GM19239 (cell line): Measurements from ENCODE around the gene OGDH.
"Not testable (repeated sequence)": the region's sequence is repeated elsewhere in the genome, so short reads cannot be mapped to it uniquely, and the experiment has no call there.

ENCODE experiments used
- DNase-seq: peaks from one replicate; pipeline ENCODE4 v3.0.0; 2011; ENCODE audit warnings: low spot score; ENCODE audit not compliant: insufficient read length
- FAIRE-seq: peaks from 2 replicates; lab custom pipeline; 2011; peaks lifted over from hg19 to GRCh38; lab: Jason Lieb, UNC

The OGDH gene

DNA sequence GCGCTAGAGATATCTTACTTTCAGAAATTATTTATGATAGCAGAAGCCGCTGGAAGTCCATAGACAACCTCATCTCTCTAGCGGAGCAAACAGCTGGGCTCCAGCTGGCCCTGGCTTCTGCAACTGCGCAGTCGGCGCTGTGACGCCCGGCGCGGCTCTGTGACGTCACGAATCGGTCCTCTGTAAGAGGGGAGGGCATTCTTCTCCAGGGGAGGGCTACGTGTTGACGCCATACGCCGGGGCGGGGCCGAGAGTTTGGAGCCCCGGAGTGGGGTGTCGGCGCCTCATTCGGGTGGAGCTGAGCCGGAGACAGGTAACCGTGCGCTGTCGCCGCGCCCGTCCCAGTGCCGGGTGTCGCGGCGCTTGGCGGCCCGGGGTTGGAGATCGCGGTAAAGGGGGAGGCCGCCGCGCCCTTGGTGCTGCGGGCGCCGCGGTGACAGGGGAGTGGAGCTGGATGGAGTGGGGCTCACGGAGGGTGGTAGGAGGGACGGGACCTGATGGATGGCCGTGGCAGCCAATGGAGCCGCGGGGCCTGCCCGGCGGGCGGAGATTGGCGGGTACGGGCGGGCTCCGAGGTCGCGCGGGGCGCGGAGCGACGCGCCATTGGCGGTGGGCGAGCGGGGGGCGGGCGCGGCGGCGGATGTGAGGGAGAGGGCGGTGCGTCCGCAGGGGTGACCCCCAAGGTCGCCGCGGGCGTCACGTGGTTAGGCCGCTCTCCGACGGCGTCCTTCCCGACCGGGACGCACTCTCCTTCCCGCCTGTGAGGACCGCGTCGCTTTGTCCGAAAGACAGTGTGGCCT, at the start of gene OGDH:
Gene OGDH (plus strand): TSS at position 287 of the 800 bp plus-strand sequence. CDS start 17,717 bp downstream, outside the sequence.
- FAIRE-seq: peak; percentile 92

DNA sequence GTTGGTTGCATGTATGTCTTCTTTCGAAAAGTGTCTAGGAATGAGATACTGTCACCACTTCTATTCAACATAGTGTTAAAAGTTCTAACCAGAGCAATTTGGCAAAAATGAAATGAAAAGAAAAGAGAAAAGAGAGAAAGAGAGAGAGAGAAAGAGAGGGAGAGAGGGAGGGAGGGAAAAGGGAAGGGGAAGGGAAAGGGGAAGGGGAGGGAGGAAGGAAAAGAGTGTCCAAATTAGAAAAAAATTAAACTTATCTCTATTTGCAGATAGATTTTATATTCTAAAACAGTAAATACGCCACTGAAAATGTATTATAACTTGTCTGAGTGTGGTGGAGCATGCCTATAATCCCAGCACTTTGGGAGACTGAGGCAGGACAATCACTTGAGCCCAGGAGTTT, 48.9 kb upstream of the OGDH start:
- DNase-seq: no peak
- no peak for FAIRE-seq

More for the DNA sequence above, at the start of gene OGDH:
- DNase-seq: peak; percentile 93

DNA sequence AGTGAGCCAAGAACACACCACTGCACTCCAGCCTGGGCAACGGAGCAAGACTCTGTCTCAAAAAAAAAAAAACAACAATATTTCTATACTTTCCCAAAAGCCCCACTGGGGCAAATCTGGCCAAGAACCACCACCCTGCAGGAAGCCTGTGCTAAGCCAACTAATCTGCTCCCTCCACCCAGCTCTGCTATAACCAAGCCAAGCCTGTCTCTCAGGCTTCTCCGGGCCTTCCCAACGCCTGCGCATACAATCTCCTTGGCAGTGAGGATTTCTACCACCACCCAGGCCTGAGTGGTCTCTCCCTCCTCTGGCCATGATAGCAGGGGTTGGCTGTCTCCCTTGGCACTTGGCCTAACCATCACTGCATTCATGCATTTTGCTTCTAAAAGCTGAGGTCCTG, 46.9 kb upstream of the OGDH start:
- DNase-seq (no peak), FAIRE-seq (no peak)

DNA sequence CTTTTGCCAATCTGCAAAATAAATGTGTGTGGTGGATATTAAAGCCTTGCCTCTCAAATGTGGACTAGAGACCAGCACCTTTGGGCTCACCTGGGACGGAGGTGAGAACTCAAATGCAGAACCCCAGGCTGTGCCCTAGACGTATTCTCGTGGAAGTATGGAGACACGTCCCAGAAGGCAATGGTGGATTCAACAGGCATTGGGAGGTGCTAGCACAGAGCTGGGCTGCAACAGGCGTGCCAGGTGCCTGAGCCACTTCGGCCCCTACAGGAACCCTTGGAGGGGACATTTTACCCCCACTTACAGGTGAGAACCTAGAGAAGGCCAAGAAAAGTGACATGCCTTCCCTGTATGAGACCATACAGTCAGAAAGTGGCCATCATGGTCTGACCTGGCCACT, 44.9 kb upstream of the OGDH start:
- no peak for FAIRE-seq
- DNase-seq: no peak

DNA sequence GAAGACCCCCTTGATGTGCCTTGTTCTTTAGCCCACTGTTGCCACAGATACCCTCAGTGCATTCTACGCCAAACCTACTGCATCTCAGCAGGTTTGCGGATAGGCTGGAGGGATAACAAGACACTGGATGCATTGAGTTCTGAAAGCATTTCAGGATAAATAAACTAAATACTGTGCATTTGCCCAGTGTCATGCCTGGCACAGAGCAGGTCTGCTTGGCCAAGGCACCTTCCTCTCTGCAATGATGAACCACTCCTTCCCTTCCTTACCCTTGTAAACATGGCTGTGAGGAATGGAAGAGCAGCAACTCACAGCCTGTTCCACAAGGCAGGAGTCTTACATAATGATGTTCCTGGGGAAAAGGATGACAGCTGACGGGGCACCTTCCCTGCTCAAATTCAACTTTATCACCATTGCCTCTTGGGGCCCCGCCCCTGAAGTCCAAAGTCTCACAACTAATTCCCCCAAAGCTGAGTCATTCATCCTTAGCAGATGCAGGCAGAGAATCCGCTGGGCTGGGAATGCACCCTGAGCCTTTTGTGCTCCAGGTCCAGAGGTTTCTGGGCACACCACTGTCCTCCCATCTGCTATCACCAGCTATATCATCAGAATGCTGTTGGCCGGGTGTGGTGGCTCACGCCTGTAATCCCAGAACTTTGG, 44.3 kb upstream of the OGDH start:
- DNase-seq (no peak), FAIRE-seq (no peak)

DNA sequence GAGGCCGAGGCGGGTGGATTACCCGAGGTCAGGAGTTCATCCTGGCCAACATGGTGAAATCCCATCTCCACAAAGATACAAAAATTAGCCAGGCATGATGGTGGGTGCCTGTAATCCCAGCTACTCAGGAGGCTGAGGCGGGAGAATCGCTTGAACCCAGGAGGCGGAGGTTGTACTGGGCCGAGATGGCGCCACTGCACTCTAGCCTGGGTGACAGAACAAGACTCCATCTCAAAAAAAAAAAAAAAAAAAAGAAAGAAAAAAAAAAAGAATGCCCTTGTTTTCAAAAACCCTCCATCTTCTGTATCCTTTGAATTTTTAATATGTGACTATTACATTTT, 43.8 kb upstream of the OGDH start:
- not testable (repeated sequence) for DNase-seq, FAIRE-seq

DNA sequence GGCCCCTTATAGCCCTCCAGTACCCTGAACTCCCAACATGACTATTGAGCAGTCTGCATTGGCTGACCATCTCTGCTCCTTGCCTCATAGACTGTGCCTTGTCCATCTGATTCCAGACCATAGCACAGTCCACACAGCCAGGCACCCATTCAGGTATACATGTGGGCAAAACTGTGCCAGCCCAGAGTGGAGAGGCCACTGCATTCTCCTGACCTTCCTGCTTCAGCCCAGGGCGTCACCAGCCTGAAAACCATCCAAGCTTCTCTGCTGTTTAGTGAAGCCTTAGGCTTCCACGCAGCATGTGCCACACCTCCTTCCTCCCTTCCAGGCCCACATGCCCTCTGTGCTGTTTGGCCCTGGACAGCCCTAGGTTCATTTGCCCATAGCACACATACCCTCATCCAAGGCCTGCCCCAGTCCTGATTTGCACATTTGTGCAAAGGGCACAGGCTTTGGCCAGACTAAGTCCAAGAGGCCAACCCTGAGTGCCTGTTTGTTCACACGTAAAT, 43.2 kb upstream of the OGDH start:
- no peak for FAIRE-seq
- no peak for DNase-seq

DNA sequence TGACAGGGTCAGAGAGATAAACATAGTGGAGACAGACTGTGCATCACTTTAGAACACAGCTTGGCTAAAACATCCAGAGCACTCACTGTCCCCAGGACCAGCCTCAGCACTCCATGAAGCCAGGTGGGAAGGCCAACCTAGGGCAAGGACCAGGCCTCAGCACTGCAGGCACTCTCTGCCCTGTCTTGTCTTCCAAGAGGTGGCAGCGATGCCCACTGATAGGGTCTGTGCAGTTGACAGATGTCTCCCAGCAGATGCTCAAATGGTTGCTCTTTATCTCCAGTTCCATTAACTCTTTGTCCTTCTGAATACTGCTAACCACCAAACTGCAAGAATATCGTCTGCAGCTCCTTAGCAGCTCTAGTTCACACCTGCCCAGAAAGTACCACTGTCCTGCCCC, 41.8 kb upstream of the OGDH start:
- DNase-seq (no peak), FAIRE-seq (no peak)

DNA sequence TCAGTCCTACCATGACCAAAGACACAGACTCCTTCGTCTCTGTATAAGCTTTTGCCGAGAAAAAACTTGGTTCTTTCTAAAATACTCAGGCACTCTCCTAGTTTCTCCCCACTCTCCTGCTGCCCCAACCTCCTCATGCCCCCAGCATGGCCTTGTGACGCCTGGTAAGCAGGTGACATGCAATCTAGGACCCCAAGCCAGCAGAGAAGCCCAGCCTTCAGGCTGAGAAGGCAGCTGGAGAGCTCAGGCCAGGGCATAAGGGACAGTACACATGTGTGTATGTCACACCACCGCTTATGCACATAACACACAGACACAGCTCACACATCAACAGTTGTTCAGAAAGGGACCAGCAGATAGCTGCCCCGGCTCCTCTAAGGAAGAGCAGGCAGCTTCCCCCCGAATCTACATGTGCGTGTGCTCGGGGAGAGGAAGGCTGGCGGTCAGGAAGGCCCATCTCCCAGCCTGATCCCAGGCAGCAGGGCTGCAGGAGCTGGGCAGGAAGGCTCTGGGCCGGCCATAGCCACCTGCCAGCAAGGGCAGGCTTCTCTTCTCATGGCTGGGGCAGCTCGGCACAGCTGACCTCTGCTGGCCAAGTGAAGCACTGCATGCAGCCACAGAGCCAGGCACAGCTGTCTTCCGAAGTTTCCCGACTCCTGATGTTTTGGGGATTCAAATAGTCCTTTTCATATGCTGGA, 41.2 kb upstream of the OGDH start:
- FAIRE-seq (peak; percentile 66), DNase-seq (peak; percentile 45)

DNA sequence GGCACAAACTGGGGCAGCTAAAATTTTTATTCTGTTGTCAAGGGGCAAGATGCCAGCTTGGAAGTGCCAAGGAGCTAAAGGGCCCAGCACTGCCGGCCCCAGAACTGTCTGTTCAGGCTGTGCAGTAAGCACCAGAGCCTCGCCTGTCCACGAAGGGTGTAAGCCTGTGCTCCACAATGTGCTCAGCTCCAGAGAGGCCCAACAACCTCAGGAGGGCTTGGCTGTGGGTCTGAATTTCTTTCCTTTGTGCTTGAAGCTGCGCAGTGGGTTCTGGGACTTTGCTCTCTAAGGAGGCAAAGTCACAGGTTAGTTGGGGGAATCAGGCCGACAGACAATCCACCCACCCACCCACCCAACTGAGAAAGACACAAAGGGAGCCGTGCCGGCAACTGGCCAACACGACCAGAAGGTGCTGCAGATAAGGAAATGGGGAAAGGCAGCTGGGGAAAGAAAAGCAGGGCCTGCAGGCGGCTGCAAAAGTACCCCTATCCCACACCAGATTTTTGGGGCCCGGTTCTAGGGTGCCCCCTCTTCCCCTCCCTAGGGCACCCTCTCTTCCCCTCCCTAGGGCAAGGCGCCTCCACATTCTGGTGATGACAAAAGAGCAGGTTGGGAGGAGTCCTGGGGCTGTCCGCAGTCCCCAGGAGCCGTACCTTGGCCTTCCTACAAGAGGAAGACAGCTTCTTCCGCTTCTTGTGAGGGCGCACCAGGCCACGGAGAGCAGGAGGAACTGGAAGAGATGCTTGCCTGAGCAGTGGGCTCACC, 40.5 kb upstream of the OGDH start:
- DNase-seq: no peak
- FAIRE-seq: no peak

DNA sequence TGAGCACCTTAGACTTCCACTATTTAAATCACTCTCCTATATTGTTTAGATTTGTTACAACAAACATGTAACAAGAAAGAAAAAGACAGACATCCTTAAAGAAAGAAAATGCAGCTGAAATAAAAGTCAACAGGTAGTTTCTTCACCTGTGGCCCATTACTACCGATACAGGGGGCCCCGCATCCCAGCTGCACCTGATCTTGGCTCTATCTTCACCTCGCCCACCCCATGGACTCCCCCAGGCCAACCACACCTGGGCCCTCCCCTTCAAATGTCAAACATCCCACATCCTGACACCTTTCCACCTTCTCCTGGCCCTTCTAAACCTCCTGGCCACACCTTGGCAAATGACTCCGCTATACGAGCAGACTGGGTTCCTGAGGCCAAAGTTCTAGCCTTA, 39.7 kb upstream of the OGDH start:
- FAIRE-seq (no peak), DNase-seq (no peak)

DNA sequence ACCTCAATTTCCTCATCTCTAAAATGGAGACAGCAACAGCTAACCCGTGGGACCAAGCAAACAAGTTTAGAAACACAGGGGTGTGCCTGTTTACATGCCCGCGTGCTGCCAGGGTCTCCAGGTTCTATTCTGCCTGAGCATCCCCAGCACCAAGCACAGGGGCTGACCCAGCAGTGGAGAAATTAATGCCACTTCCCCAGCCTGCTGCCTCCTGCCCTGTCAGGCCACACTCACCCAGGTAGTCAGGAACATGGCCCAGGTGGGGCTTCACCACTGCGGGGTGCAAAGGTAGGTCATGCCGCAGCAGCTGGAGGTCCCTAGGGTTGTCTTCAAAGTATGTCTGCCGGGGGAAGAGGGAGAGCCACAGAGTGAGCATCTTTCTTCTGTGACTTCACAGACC, 38.5 kb upstream of the OGDH start:
- FAIRE-seq: no peak
- no peak for DNase-seq

DNA sequence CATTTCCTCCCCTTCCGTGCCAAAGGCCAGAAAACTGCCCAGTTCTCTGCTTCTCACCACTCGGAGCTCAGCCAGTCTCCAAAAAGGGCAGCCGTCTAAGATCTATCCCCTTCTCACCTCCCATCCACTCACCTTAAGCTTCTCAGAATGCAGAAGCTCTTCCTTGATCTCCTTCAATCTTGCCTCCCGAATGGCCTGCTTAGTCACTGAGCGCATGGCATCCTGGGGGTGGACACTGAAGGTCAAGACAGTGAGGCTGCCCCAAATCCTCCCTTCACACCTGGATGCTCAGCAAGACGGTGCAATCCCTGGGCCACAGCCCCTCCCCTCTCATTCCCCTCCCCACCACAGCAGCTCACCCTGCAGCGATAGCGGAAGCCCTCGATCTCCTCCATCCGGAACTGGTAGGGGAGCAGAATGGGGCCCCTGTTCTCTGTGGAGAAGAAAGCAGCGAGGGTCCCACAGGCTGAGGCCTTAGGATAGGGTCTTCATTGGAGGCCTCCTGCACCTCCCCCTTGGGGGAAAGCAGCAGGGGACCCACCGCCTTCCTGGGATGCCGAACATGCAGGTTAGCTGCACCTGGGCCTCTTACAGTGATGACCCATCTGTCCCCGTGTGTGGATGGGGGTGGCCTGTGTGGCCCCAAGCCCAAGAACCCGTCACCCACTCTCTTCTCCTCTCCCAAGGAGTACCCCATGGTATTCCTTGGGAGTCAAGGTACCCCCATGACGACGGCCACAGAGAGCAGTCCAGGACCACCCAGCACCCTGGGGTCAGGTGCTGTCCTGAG, 37.5 kb upstream of the OGDH start:
- DNase-seq: no peak
- FAIRE-seq: no peak

DNA sequence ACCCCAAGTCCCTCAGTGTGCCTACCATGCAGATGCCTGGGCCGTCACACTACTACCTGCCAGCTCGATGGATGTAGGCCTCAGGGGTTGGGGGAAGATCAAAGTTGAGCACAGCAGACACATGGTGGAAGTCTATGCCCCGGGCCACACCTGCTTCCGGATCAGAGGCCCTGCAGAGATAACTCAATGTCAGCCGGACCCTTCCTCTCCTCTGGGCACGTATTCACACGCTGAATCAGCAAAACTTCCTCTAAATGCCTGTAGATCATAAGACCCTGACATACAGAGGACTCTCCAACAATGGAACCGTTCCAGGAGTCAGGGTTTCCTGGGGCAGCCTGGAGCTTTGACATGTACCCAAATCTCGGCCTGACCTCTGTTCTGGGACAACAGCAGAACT, 36.5 kb upstream of the OGDH start:
- DNase-seq: no peak
- FAIRE-seq: no peak

DNA sequence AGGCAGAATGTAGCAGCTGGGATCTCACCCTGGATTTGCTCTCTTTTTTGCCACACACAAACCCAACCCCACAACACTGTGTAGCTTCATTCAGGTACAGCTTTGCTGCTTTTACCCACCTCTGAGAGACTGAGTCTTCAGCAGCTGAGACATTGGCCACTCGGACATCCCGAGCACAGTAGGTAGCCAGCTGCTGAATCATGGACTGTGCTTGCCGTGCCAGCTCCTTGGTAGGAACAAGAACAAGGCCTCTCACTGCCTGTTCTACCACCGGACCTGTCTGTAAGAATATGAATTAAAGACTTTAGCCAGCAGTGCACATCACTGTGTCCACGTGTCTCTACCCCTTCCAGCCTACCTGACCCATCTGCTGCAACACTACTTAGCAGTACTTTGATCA, 33.7 kb upstream of the OGDH start:
- FAIRE-seq (no peak), DNase-seq (no peak)

DNA sequence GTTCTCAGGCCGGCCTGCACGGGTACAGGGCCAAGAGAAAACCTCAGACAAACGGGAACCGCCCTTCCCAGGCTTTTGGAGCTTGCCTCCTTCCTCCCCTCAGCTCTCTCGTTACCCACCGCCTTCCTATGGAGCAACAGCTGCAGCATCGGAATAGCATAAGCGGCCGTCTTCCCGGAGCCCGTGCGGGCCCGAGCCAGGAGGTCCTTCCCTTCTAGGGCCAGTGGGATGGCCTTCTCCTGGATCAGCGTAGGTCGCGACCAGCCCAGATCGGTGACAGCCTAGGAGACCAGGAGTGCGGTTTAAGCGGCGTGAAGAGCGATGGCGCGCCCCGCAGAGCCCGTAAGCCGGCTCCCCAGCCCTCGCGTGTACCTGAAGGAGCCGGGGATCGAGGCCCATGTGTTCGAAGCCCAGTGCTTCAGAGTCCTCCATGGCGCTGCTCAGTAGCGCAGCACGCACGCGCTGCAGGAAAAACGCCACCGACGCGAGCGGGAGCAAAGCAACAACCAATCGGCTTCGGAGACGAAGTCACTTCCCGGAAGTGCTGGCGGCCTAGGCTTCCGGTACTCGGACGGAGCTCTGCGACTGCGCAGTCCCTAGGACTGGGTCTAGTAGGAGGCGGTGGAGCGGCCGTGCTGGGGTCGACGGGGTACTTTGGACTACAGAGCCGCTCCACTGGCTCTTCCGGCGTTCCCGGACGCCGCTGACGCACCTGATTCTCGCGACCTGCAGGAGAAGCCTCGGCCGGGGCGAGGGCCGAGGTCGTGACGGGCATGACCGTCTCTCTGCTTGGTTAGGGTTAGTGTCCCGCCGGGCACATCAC, 32.8 kb upstream of the OGDH start, which contains the start of gene DDX56:
Gene DDX56 (minus strand): TSS at position 445 of the 823 bp plus-strand sequence. CDS start 13 bp downstream, at position 432.
- peak; percentile 96 for FAIRE-seq
- peak; percentile 87 for DNase-seq

DNA sequence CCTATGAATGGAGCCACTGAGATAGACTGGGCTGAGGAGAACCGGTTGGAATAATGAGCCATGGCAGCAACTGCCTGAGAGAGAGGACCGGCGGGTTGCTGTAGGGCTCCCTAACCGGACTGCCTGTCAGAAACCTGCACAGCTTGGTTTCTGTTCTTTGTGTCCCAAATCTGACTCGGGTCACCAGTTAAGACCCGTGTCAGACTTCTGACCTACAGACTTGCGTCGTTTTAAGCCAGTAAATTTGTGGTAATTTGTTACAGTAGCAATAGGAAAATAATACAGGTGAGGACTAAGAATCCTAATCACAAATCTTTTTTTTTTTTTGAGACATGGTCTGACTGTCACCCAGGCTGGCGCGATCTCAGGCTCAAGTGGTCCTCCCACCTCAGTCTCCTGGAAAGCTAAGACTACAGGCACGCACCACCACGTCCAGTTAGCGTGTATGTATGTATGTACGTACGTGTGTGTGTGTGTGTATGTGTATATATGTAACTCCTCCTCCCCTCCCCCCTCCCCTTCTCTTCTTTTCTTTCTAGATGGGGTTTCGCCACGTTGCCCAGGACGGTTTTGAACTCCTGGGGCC, 32.0 kb upstream of the OGDH start:
- no peak for DNase-seq
- no peak for FAIRE-seq

DNA sequence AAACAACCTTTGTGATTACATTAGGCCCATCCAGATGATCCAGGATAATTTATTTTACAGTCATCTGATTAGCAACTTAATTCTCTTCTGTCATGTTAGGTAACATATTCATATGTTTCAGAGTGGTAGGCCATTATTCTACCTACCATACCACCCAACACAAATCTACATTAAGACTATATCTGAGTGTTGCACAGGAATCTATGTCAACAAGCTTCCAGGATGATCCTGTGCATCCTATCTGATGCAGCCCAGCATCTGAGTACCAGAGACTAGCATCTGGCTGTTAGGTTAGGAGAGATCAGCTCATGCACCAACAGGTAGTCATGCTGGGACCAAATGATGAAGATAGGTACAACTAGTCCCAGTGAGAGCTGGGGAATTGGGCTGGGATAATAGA, 31.4 kb upstream of the OGDH start:
- FAIRE-seq (no peak), DNase-seq (no peak)
